Hepatic stellate cell (primary cell): ENCODE results near the gene IFIT1B.
"Not testable (repeated sequence)": the region's sequence is repeated elsewhere in the genome, so short reads cannot be mapped to it uniquely, and the experiment has no call there.

ENCODE experiments used
- DNase-seq: peaks from one replicate; pipeline ENCODE4 v3.0.0; 2011; ENCODE audit warnings: low spot score

The IFIT1B gene

DNA sequence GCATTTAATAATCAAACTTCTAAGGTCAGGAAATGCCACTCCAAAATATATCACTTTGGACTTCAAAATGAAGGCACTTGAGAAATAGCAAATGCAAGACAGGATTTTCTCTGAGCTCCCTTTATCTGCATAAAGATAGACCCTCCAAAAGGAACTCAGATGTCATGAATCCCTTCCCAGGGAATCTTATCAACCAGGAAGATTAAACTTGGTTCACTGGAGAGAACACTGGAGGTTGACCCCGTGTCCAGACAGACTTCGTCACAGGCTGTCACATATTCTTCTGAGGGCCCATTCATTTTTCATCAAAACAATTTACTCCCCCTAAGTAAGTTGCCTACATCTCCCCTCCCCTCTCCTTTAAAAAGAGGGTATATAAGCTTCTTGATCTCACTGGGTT, 28.9 kb upstream of the IFIT1B start:
- no peak for DNase-seq

DNA sequence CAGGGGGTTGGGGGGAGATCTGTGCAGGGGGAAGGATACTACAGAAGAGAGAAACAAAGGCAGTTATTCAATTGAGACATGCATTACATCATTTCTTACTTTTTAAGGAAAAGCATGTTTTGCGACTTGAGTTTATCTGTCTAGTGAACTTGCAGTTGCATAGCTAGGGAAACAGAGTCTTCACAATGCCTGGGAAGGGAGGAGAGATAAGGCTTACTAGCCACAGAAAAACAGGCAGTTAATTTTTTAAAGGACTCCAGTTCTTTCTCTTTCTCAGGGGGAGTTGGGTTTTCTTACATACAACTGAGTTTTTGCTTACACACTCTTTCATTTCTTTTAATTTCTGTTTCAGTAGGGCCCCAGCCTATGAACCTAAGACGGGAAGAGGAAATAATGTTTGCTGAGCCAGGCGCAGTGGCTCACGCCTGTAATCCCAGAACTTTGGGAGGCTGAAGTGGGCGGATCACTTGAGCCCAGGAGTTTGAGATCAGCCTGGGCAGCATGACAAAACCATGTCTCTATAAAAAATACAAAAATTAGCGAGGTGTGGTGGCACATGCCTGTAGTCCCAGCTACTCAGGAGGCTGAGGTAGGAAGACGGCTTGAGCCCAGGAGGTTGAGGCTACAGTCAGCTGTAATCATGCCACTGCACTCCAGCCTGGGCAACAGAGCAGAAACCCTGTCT, 27.1 kb upstream of the IFIT1B start:
- DNase-seq: not testable (repeated sequence)

DNA sequence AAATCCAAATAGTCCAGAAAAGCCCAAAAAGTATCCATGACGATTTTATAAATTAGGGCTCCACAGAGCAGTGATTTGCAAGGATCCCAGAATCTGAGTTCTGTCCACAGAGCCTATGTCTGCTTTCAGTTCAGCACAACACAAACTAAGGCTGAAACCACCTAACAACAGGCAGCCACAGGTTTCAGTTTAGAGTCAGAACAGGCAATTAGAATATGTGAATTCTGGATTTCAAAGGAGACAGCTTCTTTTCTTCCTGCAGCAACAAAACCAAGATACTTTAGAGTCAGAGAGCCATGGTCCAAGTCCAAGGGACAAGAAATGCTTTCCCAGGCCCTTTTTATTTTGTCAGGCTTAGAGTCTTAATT, 26.5 kb upstream of the IFIT1B start:
- DNase-seq: no peak

DNA sequence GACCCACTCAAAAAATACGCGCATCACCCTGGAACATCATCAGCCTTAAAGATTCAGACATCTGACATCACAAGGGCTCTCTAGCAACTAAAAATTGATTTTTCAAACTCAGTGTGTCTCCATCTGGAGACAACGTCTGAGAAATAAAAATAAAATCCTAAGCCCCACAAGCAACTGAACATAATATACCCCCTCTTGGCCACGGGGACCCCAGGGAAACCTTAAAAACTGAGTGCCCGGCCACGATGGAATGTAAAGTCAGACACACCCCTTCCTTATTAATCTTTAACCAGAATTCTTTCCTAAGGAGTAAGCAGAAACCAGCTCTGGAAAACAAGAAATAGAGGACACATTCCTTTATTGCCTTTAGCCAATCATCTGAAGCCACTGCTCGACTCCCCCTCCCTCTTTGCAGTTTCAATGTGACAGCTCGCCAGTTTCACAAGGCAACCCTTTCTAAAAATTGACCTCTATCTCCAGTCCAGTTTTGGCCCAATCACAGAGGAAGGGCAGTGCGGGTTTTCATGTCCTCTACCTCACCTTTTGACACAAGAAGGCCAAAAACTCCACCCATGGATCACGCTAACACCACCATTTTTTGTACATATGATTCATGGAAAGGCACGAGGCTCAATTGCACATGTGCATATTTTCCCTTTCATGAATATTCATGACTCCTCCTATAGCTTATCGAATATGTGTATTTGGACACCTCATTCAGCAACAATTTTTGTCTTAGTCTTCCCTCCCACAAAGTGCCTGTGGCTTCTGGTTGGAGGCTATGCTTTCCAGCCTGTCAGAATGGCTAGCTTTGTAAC, 25.9 kb upstream of the IFIT1B start:
- peak; percentile 62 for DNase-seq

DNA sequence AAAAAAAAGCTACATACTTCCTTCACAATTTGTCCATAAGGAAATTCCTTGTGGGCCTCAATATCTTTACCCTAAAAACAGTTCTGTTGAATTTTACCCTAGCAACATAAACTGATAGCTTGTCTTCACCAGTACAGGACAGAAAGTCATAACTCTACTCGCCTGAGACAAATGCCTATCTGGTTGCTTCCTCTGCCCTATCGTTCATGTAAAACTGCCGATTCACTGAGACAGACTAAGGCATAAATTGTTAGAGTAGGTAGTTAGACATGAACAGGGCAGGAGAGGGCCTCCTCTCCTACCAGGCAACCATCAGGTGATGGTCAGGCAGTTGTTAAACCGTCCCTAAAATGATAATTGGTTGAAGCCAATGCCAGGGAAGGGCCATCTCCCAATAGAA, 25.1 kb upstream of the IFIT1B start:
- DNase-seq: no peak

DNA sequence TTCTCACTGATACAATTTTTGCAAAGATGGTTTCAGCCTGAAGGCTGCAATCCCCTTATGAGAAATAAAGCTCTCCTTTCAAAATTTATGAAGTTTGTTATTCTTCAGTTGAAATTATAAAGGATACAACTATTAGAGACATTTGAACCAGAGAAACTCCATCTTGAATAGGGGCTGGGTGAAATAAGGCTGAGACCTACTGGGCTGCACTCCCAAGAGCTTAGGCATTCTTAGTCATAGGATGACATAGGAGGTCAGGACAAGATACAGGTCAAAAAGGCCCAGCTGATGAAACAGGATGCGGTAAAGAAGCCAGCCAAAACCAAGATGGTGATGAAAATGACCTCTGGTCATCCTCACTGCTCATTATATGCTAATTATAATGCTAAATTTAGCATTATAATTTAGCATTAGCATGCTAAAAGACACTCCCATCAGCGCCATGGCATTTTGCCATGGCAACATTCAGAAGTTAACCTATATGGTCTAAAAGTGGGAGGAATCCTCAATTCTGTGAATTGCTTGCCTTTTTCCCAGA, 22.4 kb upstream of the IFIT1B start:
- no peak for DNase-seq

DNA sequence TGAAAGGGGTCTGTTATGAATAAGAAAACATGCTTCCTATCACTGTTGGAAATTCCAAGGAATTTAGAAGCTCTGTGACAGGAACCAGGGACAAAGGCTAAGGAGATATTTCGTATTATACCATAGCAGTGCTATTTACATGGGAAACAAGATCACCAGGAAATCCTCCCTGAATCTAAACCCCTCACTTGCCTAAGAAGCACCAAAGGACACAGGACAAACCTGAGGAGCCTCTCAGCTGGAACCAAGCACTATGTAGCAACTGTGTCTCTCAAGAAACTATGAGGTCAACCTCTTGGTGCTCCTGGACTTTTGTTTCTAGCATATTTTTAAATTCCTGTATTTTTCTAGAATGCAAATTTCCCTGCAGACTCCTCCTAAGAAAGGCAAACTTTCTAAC, 20.8 kb upstream of the IFIT1B start:
- DNase-seq: no peak

DNA sequence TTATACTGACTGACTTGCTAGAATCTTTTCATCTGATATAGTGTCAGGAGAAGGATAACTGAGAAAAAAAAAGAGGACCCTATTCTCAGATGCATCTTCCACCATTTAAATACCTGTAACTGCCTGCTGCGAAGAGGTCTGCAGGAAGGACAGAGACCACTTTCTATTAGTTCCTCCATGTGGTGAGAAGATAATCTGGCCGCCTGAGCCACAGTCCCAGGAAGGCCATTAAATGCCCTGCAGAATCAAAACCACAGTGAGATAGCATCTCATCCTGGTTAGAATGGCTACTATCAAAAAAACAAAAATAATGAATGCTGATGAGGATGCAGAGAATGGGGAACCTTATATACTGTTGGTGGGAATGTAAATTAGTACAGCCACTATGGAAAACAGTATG, 19.9 kb upstream of the IFIT1B start:
- DNase-seq: no peak

DNA sequence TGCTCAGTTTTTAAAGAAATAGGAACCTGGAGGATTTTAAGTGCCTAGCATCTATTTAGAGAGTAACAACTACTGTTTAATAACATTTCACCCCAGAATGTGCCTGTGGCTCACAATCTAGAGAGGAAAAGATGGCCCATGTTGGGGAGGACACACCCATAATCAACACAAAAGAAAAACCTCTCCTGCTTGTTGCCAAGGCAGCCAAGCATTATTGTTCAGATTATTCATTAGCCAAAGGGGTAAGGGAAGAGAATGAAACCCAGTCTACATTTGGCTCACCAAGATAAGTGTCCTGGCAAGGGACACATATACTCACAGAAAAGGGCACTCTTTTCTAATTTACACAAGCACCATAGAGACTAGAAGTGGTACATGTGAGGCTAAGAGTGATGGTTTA, 17.7 kb upstream of the IFIT1B start:
- no peak for DNase-seq

DNA sequence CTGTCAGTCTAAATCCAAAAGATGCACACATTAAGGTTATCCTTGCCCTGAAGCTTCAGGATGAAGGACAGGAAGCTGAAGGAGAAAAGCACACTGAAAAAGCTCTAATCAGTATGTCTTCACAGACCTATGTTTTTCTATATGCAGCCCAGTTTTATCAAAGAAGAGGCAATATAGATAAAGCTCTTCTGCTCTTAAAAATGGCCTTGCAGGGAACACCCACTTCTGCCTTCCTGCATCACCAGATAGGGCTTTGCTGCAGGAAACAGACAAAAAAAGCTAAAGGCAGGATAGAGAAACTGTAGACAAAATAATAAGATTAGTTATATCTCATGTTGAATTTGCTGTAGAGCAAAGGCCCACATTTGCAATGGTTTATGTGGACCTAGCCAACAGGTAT, 14.9 kb upstream of the IFIT1B start:
- no peak for DNase-seq

DNA sequence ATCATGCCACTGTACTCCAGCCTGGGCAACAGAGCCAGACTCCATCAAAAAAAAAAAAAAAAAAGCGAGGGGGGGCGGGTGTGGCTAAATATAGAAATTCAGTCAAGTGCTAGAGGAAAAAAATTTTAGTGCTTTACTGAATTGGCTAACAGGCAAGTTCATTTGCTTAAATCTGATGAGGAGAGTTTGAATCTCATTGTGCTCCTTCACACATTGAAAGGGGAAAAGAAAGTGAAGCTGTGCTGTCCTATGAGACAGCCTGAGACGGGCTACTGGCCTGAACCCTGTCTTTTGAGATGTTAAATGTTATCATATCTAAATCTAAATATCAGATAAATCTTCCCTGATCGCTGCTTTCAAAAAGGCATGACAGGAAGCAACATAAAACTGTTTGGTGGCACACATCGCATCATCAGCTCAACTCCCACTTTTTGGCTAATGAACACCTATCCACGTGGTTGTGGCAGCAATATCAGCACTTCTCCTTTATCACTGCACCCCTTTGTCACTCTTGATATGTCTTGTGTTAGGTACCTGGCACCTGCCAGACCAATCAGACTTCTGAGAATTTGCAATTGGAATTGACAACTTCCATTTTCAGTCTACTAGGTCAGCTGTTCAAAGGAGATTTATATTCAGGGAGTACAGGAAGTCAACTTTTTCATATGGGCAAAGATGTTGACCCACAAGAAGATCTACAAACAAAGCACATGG, 14.0 kb upstream of the IFIT1B start:
- DNase-seq: no peak

DNA sequence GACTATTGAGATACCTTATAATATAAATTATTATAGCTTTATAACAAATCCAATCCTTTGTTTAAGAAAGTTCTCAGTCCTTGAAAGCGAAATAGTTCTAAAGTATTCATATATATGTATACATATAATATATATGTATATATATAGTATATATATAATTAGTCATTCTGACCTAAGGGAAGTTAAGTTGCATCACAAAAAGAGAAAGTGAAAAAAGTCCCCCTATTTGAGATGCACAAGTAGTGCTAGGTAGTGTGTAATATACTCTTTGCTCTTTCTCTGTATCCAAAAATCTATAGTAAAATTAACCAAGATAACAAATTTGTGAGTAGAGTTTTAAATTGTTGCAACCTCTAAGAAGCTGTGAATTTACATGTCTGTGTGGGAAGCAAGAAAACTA, 13.3 kb upstream of the IFIT1B start:
- DNase-seq: no peak

DNA sequence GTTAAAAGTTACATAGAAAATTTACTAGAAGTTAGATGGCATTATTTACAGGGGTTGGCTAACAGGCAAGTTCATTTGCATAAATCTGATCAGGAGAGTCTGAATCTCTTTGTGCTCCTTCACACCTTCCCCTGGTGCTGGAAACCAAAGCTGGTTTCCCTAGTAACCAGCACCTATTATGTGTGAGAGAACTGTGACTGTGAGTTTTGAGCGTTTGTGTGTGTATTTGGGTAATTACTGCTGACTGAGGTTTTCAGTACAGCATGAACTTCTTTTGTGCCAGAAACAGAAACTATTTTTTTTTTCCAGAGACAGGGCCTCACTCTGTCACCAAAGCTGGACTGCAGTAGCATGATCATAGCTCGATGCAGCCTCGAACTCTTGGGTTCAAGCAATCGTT, 10.3 kb upstream of the IFIT1B start:
- no peak for DNase-seq

DNA sequence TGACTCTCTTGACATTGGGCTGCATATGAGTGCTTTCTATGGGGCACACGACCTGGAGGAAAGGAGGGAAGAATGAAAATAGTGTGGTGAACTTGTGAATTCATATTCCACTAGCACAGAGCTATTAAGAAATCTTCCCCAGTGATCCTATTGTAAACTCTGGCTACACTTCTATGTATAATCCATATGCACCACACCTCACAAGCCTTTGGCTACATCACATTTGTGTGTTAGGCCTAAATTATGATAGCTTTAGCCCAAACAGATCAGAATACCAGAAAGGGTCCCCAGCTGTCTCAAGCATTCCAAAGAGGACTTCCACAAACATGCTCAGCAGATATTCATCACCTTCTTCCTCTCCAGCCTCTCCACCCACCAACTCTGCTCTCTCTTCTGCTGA, 9.7 kb upstream of the IFIT1B start:
- no peak for DNase-seq

DNA sequence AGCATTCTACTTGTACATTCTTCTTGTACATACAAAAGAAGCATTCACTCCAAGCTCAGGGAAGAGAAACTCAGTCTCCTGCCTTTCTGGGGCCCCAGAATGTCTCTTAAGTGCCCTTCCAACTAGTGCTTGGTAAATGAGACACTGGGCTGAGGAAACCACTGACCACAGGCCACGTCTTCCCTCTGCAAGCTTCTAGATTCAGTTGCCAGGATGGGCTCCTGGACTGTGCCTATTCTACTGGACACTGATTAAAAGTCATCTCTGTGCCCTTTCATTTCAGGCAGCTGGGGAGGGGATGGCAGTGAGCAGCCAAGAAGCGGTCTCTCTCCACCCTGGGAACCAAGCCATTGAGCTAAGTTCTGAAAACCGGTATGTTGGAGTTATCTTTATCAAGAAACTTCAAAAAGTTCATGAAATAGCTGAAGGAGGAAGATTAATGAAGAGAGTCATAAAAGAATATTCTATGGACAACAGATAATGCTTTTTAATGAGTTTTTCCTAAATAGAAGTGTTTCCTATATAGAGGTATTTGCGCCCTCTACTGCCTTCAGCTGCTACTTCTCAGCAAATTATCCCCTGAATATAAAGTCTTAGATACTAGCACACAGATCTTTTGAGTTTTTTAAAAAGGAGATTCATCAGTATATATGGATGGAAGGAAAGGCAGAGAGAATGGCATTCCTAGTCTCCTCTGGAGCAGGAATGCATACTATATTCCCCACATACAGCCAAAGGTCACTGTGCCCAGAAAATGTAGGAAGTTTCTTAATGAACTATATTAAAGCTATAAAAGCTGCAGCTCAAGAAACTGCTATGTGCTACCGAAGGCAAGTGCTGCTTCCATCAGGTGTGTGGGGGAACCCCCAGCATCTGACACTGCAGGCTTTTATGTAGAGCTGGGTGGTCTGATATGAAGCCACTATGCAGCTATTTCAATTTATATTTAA, 8.4 kb upstream of the IFIT1B start:
- peak; percentile 37 for DNase-seq

DNA sequence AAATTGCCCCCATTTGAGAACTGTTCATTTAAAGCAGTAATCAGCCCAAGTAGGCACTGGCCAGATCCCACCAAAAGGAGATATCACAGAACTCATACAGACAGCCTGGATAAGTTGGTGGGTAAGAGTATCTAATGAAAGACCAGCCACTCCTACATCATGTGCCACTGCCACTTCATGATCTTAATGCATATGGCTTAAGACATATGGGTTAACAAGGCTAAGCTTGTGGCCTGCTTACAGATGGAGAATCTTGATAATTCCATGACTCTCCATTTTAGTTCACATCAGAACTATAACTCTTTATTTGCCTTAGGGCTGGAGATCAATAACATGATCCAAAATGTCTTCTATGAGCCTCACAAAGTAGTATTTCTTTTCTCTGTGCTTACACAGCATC, 6.8 kb upstream of the IFIT1B start:
- DNase-seq: no peak

DNA sequence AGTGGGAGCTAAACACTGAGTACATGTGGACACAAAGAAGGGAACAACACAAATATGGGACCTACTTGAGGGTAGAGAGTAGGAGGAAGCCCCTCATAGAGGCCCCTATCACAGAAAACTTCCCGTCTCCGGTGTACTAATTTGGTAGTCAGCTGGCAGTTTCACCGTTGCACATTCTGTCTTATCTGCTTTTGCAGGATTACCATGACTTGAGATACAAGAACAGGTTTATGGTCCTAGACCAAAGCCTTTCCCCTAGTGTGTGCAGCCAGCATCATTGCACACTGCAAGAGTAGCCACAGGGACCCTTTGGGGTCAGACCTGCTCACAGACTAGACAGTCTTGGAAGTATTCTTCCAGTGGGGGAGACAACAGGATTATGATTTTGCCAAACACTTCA, 5.9 kb upstream of the IFIT1B start:
- no peak for DNase-seq

DNA sequence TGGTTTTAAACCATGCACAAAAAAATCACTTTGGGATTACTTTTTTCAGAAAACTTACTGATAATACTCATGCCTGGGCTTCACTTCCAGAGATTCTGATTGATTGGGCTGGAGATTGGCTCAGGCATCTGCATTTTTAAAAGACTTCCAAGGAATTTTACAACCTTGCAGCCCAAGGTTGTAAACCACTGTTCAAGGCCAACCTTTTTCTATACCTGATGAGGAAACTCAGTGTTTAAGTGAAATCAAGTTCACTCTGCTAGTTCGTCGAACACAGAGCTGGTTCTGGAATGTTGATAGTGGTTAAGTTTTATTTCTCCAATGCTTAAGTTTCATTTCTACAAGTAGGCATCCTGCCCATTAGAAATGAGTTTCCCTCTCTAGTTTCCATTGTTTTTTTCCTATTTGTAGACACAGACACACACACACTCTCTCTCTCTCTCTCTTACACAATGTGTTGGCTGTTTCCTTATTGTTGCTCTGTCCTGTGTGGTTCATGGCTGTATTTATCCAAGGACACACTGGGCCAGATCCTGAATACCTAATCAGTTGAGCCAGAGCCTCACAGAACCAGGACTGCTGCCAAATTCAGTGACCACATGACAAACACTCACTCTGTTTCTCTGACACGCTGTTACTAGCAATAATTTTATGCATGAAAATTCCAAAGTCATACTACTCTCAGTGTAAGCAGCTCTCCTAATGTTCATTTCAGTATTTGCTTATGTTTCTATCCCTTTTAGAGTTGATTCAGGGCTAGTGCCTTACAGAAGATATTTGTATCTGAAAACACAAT, 3.7 kb upstream of the IFIT1B start:
- DNase-seq: peak; percentile 56

DNA sequence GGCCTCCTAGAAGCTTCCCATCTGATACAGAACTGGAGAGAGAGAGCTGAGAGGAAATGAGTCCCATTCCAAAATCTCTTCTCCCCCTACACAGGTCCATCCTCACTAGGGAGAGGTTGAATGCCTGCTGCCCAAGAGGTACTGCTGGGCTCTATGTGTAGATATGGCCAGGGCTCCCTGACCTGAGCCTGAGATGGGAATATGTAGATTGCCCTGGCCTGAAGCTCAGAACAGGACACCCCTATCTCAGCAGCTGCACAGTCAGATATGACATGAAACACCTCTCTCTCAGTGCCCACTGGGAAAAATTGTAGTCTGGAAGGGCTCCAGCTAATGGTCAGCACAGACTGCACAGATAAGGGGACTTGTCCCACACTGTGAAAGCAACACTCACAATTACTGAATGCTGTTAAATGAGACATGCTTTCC, 3.1 kb upstream of the IFIT1B start:
- no peak for DNase-seq

DNA sequence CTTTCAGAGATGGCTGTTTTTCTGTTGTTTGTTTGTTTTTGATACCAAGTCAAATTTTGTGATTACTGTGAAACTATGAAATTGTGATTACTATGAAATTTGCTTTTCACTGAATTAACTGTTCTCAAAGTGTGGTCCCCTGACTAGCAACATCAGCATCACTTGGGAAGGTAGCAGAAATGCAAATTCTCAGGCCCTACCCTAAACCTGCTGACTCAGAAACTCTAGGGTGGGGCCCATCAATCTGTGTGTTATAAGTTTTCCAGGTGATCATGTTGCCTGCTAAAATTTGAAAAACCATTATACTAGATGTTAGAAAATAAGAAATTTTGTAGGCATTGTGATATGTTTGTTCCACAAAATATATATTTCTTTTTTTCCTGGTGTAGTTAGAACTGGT, 1.2 kb downstream of the IFIT1B start:
- no peak for DNase-seq

DNA sequence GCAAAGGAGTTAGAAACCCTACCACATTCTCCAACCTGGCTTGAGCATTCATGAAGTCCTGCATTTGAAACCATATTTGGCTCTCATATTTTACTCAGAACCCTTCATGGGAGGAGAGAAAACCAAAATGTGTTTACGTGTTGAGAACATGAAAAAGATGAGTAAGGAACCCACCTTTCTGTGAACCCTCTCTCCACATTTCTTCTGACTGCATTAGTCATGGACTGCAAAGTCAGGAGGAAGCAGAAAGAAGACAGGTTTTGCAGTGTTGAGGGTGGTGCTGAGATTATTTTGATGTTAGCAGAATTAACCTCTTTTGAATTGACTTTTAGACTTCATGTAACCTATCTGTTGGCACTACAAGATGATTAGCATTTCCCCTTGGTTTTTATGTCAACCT, 4.9 kb downstream of the IFIT1B start:
- no peak for DNase-seq
